Measurements from ENCODE around the gene ITIH3.

The ITIH3 gene

GRCh38 chr3:52842424-52842823, 47.8 kb downstream of the ITIH3 start:
- Histone ChIP-seq H2AFZ (ENCODE audit: low read depth, low read length) (no peak overlapping the region), H3K4me3 (ENCODE audit: low read length) (no peak overlapping the region), H3K4me1 (ENCODE audit: insufficient read depth, low read length) (peaks cover 5% of the 10 kb centered on the region), H3K36me3 (ENCODE audit: insufficient read depth, low read length) (peaks cover 5% of the 10 kb centered on the region), H3K27me3 (ENCODE audit: insufficient read depth, low read length) (no peaks in the 10 kb centered on the region), H3K9me3 (ENCODE audit: low read length) (no peaks in the 10 kb centered on the region)

- Histone ChIP-seq H3K9me3 (ENCODE audit: low read length) (no peaks in the 10 kb centered on the region), H3K36me3 (ENCODE audit: insufficient read depth, low read length) (peaks cover 12% of the 10 kb centered on the region), H2AFZ (ENCODE audit: low read depth, low read length) (no peak overlapping the region), H3K27me3 (ENCODE audit: insufficient read depth, low read length) (no peaks in the 10 kb centered on the region), H3K4me3 (ENCODE audit: low read length) (no peak overlapping the region), H3K4me1 (ENCODE audit: insufficient read depth, low read length) (peaks cover 5% of the 10 kb centered on the region)
Measured at GRCh38 chr3:52843108-52843865, 48.7 kb downstream of the ITIH3 start.

- peaks cover 5% of the 10 kb centered on the region for H3K4me1 ChIP-seq (ENCODE audit: insufficient read depth, low read length)
- no peaks in the 10 kb centered on the region for H3K27me3 ChIP-seq (ENCODE audit: insufficient read depth, low read length)
- no peak overlapping the region for H3K4me3 ChIP-seq (ENCODE audit: low read length)
- no peak overlapping the region for H2AFZ ChIP-seq (ENCODE audit: low read depth, low read length)
- peaks cover 18% of the 10 kb centered on the region for H3K36me3 ChIP-seq (ENCODE audit: insufficient read depth, low read length)
- no peaks in the 10 kb centered on the region for H3K9me3 ChIP-seq (ENCODE audit: low read length)
Measured at GRCh38 chr3:52843881-52844280, 49.3 kb downstream of the ITIH3 start.

GRCh38 chr3:52844290-52844975, 49.8 kb downstream of the ITIH3 start:
- Histone ChIP-seq H3K36me3 (ENCODE audit: insufficient read depth, low read length) (peaks cover 22% of the 10 kb centered on the region), H3K9me3 (ENCODE audit: low read length) (no peaks in the 10 kb centered on the region), H3K4me3 (ENCODE audit: low read length) (no peak overlapping the region), H3K4me1 (ENCODE audit: insufficient read depth, low read length) (peaks cover 5% of the 10 kb centered on the region), H3K27me3 (ENCODE audit: insufficient read depth, low read length) (no peaks in the 10 kb centered on the region), H2AFZ (ENCODE audit: low read depth, low read length) (no peak overlapping the region)

GRCh38 chr3:52845157-52845556, 50.6 kb downstream of the ITIH3 start:
- H2AFZ ChIP-seq (ENCODE audit: low read depth, low read length) = no peak overlapping the region
- H3K27me3 ChIP-seq (ENCODE audit: insufficient read depth, low read length) = no peaks in the 10 kb centered on the region
- no peaks in the 10 kb centered on the region for H3K9me3 ChIP-seq (ENCODE audit: low read length)
- peaks cover 5% of the 10 kb centered on the region for H3K4me1 ChIP-seq (ENCODE audit: insufficient read depth, low read length)
- peaks cover 25% of the 10 kb centered on the region for H3K36me3 ChIP-seq (ENCODE audit: insufficient read depth, low read length)
- no peak overlapping the region for H3K4me3 ChIP-seq (ENCODE audit: low read length)

- H3K4me1 ChIP-seq (ENCODE audit: insufficient read depth, low read length) = peaks cover 5% of the 10 kb centered on the region
- H3K27me3 ChIP-seq (ENCODE audit: insufficient read depth, low read length) = no peaks in the 10 kb centered on the region
- no peak overlapping the region for H2AFZ ChIP-seq (ENCODE audit: low read depth, low read length)
- no peak overlapping the region for H3K4me3 ChIP-seq (ENCODE audit: low read length)
- no peaks in the 10 kb centered on the region for H3K9me3 ChIP-seq (ENCODE audit: low read length)
- H3K36me3 ChIP-seq (ENCODE audit: insufficient read depth, low read length) = peaks cover 25% of the 10 kb centered on the region
Measured at GRCh38 chr3:52845691-52846431, 51.3 kb downstream of the ITIH3 start.

- H3K27me3 ChIP-seq (ENCODE audit: insufficient read depth, low read length) = no peaks in the 10 kb centered on the region
- no peaks in the 10 kb centered on the region for H3K9me3 ChIP-seq (ENCODE audit: low read length)
- H3K36me3 ChIP-seq (ENCODE audit: insufficient read depth, low read length) = peaks cover 25% of the 10 kb centered on the region
- no peak overlapping the region for H2AFZ ChIP-seq (ENCODE audit: low read depth, low read length)
- no peak overlapping the region for H3K4me3 ChIP-seq (ENCODE audit: low read length)
- peaks cover 5% of the 10 kb centered on the region for H3K4me1 ChIP-seq (ENCODE audit: insufficient read depth, low read length)
Measured at GRCh38 chr3:52846432-52846965, 51.9 kb downstream of the ITIH3 start.

- Histone ChIP-seq H3K27me3 (ENCODE audit: insufficient read depth, low read length) (no peaks in the 10 kb centered on the region), H3K4me3 (ENCODE audit: low read length) (no peak overlapping the region), H3K9me3 (ENCODE audit: low read length) (no peaks in the 10 kb centered on the region), H3K4me1 (ENCODE audit: insufficient read depth, low read length) (peaks cover 8% of the 10 kb centered on the region), H2AFZ (ENCODE audit: low read depth, low read length) (no peak overlapping the region), H3K36me3 (ENCODE audit: insufficient read depth, low read length) (peaks cover 31% of the 10 kb centered on the region)
Measured at GRCh38 chr3:52847241-52847640, 52.6 kb downstream of the ITIH3 start.

GRCh38 chr3:52847726-52848125, 53.1 kb downstream of the ITIH3 start:
- Histone ChIP-seq H3K9me3 (ENCODE audit: low read length) (no peaks in the 10 kb centered on the region), H3K36me3 (ENCODE audit: insufficient read depth, low read length) (peaks cover 31% of the 10 kb centered on the region), H3K27me3 (ENCODE audit: insufficient read depth, low read length) (no peaks in the 10 kb centered on the region), H3K4me3 (ENCODE audit: low read length) (no peak overlapping the region), H2AFZ (ENCODE audit: low read depth, low read length) (no peak overlapping the region), H3K4me1 (ENCODE audit: insufficient read depth, low read length) (peaks cover 8% of the 10 kb centered on the region)

- no peaks in the 10 kb centered on the region for H3K9me3 ChIP-seq (ENCODE audit: low read length)
- H3K27me3 ChIP-seq (ENCODE audit: insufficient read depth, low read length) = no peaks in the 10 kb centered on the region
- H3K4me1 ChIP-seq (ENCODE audit: insufficient read depth, low read length) = peaks cover 7% of the 10 kb centered on the region
- peaks cover 31% of the 10 kb centered on the region for H3K36me3 ChIP-seq (ENCODE audit: insufficient read depth, low read length)
- H2AFZ ChIP-seq (ENCODE audit: low read depth, low read length) = no peak overlapping the region
- H3K4me3 ChIP-seq (ENCODE audit: low read length) = no peak overlapping the region
Measured at GRCh38 chr3:52848617-52849016, 54.0 kb downstream of the ITIH3 start.

GRCh38 chr3:52849656-52850055, 55.1 kb downstream of the ITIH3 start:
- H2AFZ ChIP-seq (ENCODE audit: low read depth, low read length) = no peak overlapping the region
- H3K4me3 ChIP-seq (ENCODE audit: low read length) = no peak overlapping the region
- no peaks in the 10 kb centered on the region for H3K27me3 ChIP-seq (ENCODE audit: insufficient read depth, low read length)
- H3K36me3 ChIP-seq (ENCODE audit: insufficient read depth, low read length) = peaks cover 31% of the 10 kb centered on the region
- no peaks in the 10 kb centered on the region for H3K9me3 ChIP-seq (ENCODE audit: low read length)
- H3K4me1 ChIP-seq (ENCODE audit: insufficient read depth, low read length) = peaks cover 7% of the 10 kb centered on the region

GRCh38 chr3:52851348-52851747, 56.8 kb downstream of the ITIH3 start:
- Histone ChIP-seq H3K9me3 (ENCODE audit: low read length) (no peaks in the 10 kb centered on the region), H3K4me3 (ENCODE audit: low read length) (no peak overlapping the region), H3K27me3 (ENCODE audit: insufficient read depth, low read length) (no peaks in the 10 kb centered on the region), H2AFZ (ENCODE audit: low read depth, low read length) (no peak overlapping the region), H3K36me3 (ENCODE audit: insufficient read depth, low read length) (peaks cover 31% of the 10 kb centered on the region), H3K4me1 (ENCODE audit: insufficient read depth, low read length) (peaks cover 7% of the 10 kb centered on the region)

GRCh38 chr3:52852419-52852818, 57.8 kb downstream of the ITIH3 start:
- H3K27me3 ChIP-seq (ENCODE audit: insufficient read depth, low read length) = no peaks in the 10 kb centered on the region
- no peaks in the 10 kb centered on the region for H3K9me3 ChIP-seq (ENCODE audit: low read length)
- peaks cover 7% of the 10 kb centered on the region for H3K4me1 ChIP-seq (ENCODE audit: insufficient read depth, low read length)
- no peak overlapping the region for H3K4me3 ChIP-seq (ENCODE audit: low read length)
- H2AFZ ChIP-seq (ENCODE audit: low read depth, low read length) = no peak overlapping the region
- H3K36me3 ChIP-seq (ENCODE audit: insufficient read depth, low read length) = peaks cover 26% of the 10 kb centered on the region
